Fibroblast of the aortic adventitia (primary cell): ENCODE data around the gene SPAG6. TPM values are rescaled to one million over a fixed set of nuclear protein-coding genes. Genes with fewer than 3 reads are reported as not detected.
A peak's percentile ranks its signal among the peaks of the same experiment; 100 is the strongest.

Source experiments
- DNase-seq: peaks from one replicate; pipeline ENCODE4 v3.0.0-alpha.2; 2010; ENCODE audit warnings: low read depth
- H3K4me3 ChIP-seq: 2 replicates; pipeline ENCODE4 v1.5.1; 2011; ENCODE audit warnings: low read depth, mild to moderate bottlenecking, control low read depth, low read length, moderate library complexity
- CTCF ChIP-seq: IDR thresholded peaks from 2 replicates; pipeline ENCODE4 v1.5.1; 2011; ENCODE audit warnings: mild to moderate bottlenecking, low read length, control low read depth, inconsistent platforms; ENCODE audit not compliant: insufficient read depth
- total RNA-seq: library from RNA; depleted of rRNA; stranded (reverse); fragments of >200 nt; gene quantifications from 2 replicates; pipeline ENCODE4 v1.2.3, GENCODE V29; 2012; ENCODE audit warnings: low replicate concordance

SPAG6 gene
- total RNA-seq, 1 donor: not detected

GRCh38 chr10:22318772-22319171 is 26.5 kb upstream of the SPAG6 start:
- DNase-seq: no peak
- TF ChIP-seq CTCF: no peak
- H3K4me3 ChIP-seq: no peak overlapping the region

- TF ChIP-seq CTCF: no peak
- no peak for DNase-seq
- no peak overlapping the region for H3K4me3 ChIP-seq
Measured at GRCh38 chr10:22319547-22319979, 25.7 kb upstream of the SPAG6 start.

- TF ChIP-seq CTCF: no peak
- DNase-seq: no peak
- H3K4me3 ChIP-seq: peak overlapping the region; percentile 73
Measured at GRCh38 chr10:22319980-22320558, 25.2 kb upstream of the SPAG6 start.

- H3K4me3 ChIP-seq: peak within 1 kb of the TSS; percentile 73
- peak; percentile 74 for DNase-seq
- TF ChIP-seq CTCF: no peak
Measured at GRCh38 chr10:22320591-22321155, 24.6 kb upstream of the SPAG6 start, which contains the start of gene BMI1. Gene BMI1, plus strand, starts transcription at chr10:22321099. Its CDS starts 5,351 bp downstream, at chr10:22326450.

- TF ChIP-seq CTCF: no peak
- DNase-seq: peak; percentile 67
- H3K4me3 ChIP-seq: peak overlapping the region; percentile 73
Measured at GRCh38 chr10:22321156-22321923, 24.0 kb upstream of the SPAG6 start.

GRCh38 chr10:22321924-22322640 is 23.2 kb upstream of the SPAG6 start:
- DNase-seq: no peak
- H3K4me3 ChIP-seq: peak overlapping the region; percentile 71
- TF ChIP-seq CTCF: no peak
